ENCODE measurements around the gene RD3L. TPM values are rescaled to one million over a fixed set of nuclear protein-coding genes. Genes with fewer than 3 reads are reported as not detected.
A peak's percentile ranks its signal among the peaks of the same experiment; 100 is the strongest.

RD3L gene
- total and polyA plus RNA-seq, 2 of the 13 experiments (the other 11 are each of a cell fraction or from before 2014, with no cell fraction given): not detected

GRCh38 chr14:103920981-103921854 is 21.1 kb downstream of the RD3L start (continued):
- TF ChIP-seq SRF (IDR thresholded peaks at IDR 0.05; ENCODE audit: low read depth, low read length): no peak
- TF ChIP-seq, protein P1, sequence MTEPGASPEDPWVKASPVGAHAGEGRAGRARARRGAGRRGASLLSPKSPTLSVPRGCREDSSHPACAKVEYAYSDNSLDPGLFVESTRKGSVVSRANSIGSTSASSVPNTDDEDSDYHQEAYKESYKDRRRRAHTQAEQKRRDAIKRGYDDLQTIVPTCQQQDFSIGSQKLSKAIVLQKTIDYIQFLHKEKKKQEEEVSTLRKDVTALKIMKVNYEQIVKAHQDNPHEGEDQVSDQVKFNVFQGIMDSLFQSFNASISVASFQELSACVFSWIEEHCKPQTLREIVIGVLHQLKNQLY (CRISPR knock-in tag; IDR thresholded peaks at IDR 0.05): no peak
- TF ChIP-seq FOSL1 (CRISPR knock-in tag; IDR thresholded peaks at IDR 0.05; ENCODE audit: borderline replicate concordance): 0 out of 2 replicates have a peak, but pooled peaks have one; percentile 43
- peak; percentile 87; the same call in 1 of the 2 replicates for TF ChIP-seq HOXA5 (CRISPR knock-in tag; IDR thresholded peaks at IDR 0.05)
- peak; percentile 78 for TF ChIP-seq RAD21 (CRISPR knock-in tag; IDR thresholded peaks at IDR 0.05)
- no peak for TF ChIP-seq ZNF3 (CRISPR knock-in tag; IDR thresholded peaks at IDR 0.05)
- peak; percentile 86 for TF ChIP-seq MEIS2 (CRISPR knock-in tag; IDR thresholded peaks at IDR 0.05)
- no peak for TF ChIP-seq HOXA9 (CRISPR knock-in tag; IDR thresholded peaks at IDR 0.05; ENCODE audit: borderline replicate concordance)
- peak; percentile 33; the same call in 1 of the 2 replicates for TF ChIP-seq ZZZ3 (CRISPR knock-in tag; IDR thresholded peaks at IDR 0.05; ENCODE audit: borderline replicate concordance)
- peak; percentile 98 for TF ChIP-seq SPEN (CRISPR knock-in tag; IDR thresholded peaks at IDR 0.05; ENCODE audit: low read depth)
- peak; percentile 77; the same call in 1 of the 2 replicates for TF ChIP-seq GZF1 (CRISPR knock-in tag; IDR thresholded peaks at IDR 0.05)
- peak; percentile 41; the same call in 1 of the 2 replicates for TF ChIP-seq KAT7 (CRISPR knock-in tag; IDR thresholded peaks at IDR 0.05; ENCODE audit: borderline replicate concordance)
- TF ChIP-seq ZNF431 (CRISPR knock-in tag; IDR thresholded peaks at IDR 0.05; ENCODE audit: borderline replicate concordance, low read depth): peak; percentile 69; the same call in 1 of the 2 replicates
- peak; percentile 8; the same call in 1 of the 2 replicates for TF ChIP-seq ZNF547 (CRISPR knock-in tag; IDR thresholded peaks at IDR 0.05)
- TF ChIP-seq, protein P2, sequence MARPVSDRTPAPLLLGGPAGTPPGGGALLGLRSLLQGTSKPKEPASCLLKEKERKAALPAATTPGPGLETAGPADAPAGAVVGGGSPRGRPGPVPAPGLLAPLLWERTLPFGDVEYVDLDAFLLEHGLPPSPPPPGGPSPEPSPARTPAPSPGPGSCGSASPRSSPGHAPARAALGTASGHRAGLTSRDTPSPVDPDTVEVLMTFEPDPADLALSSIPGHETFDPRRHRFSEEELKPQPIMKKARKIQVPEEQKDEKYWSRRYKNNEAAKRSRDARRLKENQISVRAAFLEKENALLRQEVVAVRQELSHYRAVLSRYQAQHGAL (CRISPR knock-in tag; IDR thresholded peaks at IDR 0.05; ENCODE audit: not compliant biosample characterization): no peak
- TF ChIP-seq NFYC (CRISPR knock-in tag; IDR thresholded peaks at IDR 0.05): peak; percentile 45; the same call in 1 of the 2 replicates
- TF ChIP-seq ZC3H4 (CRISPR knock-in tag; IDR thresholded peaks at IDR 0.05; ENCODE audit: borderline replicate concordance): no peak
- no peak for TF ChIP-seq ZNF780A (CRISPR knock-in tag; IDR thresholded peaks at IDR 0.05)
- 0 out of 2 replicates have a peak, but pooled peaks have one; percentile 33 for TF ChIP-seq PAWR (CRISPR knock-in tag; IDR thresholded peaks at IDR 0.05; ENCODE audit: borderline replicate concordance)
- TF ChIP-seq ELK4 (CRISPR knock-in tag; IDR thresholded peaks at IDR 0.05; ENCODE audit: borderline replicate concordance): no peak
- peak; percentile 54; the same call in 1 of the 2 replicates for TF ChIP-seq SUZ12 (IDR thresholded peaks at IDR 0.05; ENCODE audit: low read depth, low read length)
- peak; percentile 30; the same call in 1 of the 2 replicates for TF ChIP-seq HNRNPL (IDR thresholded peaks at IDR 0.05; ENCODE audit: low read depth, low read length)
- no peak for TF ChIP-seq MATR3 (CRISPR knock-in tag; IDR thresholded peaks at IDR 0.05)
- no peak for TF ChIP-seq TCF7 (IDR thresholded peaks at IDR 0.05; ENCODE audit: low read depth)
- TF ChIP-seq MNT (IDR thresholded peaks at IDR 0.05): 0 out of 2 replicates have a peak, but pooled peaks have one; percentile 6
- TF ChIP-seq BCL6 (CRISPR knock-in tag; IDR thresholded peaks at IDR 0.05): peak; percentile 58; the same call in 1 of the 2 replicates
